ENCODE data around the gene TMEM209. TPM values are rescaled to one million over a fixed set of nuclear protein-coding genes. Genes with fewer than 3 reads are reported as not detected.

The TMEM209 gene
- total and polyA plus RNA-seq, 2 donors: 9.6 to 18.6 TPM

DNA sequence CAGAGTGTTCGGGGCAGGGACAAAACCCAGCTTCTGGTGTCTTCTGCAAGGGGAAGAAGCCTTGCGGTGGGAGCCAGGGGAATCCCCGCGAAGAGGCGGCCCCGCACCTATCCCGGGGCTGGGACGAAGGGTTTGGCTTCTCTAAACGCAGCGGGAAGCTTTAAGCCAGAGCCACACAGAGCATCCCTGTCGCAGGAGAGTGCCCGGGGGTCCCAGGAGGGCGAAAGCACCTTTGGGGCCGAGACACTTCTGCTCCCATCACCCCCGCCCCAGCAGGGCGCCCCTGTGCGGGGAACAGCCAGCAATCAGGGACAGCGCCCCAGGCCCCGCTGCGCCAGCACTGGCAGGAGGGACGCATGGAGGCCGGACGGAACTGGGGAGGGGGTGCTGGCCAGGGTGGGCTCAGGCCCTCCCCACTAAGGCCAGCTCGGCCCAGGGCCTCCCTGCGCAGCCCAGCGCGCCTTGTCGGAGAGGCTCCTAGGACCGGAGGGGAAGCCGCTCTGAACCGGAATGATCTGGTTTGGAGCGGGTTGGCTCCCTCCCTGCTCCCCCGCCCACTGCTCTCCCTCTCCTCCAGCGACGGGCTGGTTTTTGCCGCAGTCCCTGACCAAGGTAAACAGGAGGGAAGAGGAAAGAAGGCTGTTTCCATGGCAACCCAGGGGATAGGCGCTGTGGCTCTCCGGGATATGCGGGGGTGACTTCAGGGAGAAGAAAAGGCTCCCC, 63.9 kb downstream of the TMEM209 start:
- peak overlapping the region; percentile 41 for H3K27ac ChIP-seq (ENCODE audit: low read depth)
- DNase-seq (ENCODE audit: extremely low spot score): peak; percentile 84
- no peaks in the 10 kb centered on the region for H3K36me3 ChIP-seq (ENCODE audit: insufficient read depth)
- 8% methylated on average over 39 of the region's 39 CpGs for WGBS
- H3K4me1 ChIP-seq (ENCODE audit: insufficient read depth): no peaks in the 10 kb centered on the region
- H3K4me3 ChIP-seq (ENCODE audit: low read depth, low read length): peak overlapping the region; percentile 43

DNA sequence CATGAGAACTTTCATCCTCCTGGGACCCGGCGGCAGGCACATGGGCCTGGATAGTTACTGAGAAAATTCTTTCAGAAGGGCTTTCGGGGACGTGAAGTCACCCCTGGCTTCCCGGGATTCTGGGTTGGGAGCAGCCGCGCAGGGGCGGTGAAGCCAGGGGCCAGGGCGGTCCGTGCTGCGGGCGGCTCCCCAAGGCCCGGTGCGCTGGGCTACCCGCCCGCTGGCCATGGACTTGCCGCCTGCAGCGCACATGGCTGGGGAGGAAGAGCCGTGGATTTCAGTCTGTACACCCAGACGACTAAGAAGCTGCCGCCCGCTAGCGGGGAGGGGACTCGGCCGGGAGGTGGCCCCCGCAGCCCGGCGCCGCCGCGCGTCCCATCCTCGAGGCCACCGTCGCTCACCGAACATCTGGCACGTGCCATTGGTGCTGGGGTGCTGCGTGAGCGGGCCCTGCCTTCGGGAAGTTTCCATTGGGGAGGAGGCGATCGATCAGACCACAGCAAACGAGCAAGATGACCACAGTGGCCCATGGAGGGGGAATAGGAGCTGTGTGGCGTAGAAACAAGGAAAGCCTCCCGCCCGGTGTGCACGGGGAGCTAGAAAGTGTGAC, 64.5 kb downstream of the TMEM209 start:
- Histone ChIP-seq H3K36me3 (ENCODE audit: insufficient read depth) (no peaks in the 10 kb centered on the region), H3K4me1 (ENCODE audit: insufficient read depth) (no peaks in the 10 kb centered on the region), H3K27ac (ENCODE audit: low read depth) (no peak overlapping the region), H3K4me3 (ENCODE audit: low read depth, low read length) (no peak overlapping the region)
- DNase-seq (ENCODE audit: extremely low spot score): no peak
- WGBS: 87% methylated on average over 47 of the region's 47 CpGs

DNA sequence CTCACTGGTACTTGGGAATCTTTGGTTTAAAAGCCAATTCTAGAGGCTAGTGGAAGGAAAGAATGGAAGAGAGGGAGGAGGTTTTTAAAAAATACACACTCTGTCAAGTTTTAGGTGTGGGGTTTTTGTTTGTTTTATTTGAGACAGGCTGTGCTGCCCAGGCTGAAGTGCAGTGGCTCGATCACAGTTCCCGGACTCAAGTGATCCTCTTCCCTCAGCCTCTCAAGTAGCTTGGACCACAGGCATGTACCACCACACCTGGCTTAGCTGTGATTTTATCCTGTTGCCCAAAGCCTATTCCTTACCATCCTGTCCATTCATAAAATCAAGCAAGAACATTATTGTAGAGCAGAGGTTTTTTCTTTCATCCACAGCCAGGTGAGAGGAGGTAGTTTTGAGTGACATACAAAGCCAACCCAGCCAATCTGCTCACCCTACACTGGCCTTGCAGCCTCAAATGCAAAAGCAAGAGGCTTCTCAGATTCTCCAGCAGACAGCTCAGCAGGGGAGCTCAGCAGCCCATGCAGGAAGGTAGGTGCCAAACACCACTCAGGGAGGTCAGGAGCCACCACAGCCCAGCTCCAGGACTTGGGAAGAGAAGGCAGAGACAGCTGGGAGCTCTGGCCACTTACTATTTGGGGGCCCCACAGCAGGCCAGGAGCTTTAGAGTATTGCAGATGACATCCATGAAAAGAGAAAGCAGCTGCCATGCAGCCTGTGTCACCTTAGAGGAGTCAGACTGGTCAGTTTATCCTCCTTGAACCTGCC, 65.8 kb downstream of the TMEM209 start:
- H3K4me1 ChIP-seq (ENCODE audit: insufficient read depth): no peaks in the 10 kb centered on the region
- 96% methylated on average over 2 of the region's 2 CpGs for WGBS
- no peak for DNase-seq (ENCODE audit: extremely low spot score)
- H3K27ac ChIP-seq (ENCODE audit: low read depth): no peak overlapping the region
- no peak overlapping the region for H3K4me3 ChIP-seq (ENCODE audit: low read depth, low read length)
- no peaks in the 10 kb centered on the region for H3K36me3 ChIP-seq (ENCODE audit: insufficient read depth)

DNA sequence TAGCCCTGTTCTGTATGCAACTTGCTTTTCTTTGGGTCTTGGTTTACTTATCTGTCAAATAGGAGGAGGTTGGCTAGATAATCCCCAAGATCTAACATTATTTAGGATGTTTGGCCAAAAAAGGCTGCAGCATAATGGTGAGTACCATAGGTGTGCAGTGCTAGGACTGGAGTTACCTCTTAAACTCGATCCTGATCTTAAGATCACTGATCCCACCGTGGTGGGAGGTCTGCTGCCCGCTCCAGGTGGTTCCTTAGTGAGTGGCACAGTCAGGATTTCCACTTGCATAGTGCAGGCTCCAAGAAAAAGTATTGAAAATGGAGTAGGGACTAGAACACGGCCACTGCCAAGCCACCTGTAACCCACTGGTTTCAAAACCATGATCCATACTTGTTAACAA, 68.0 kb downstream of the TMEM209 start:
- WGBS: 98% methylated on average over 4 of the region's 4 CpGs
- H3K36me3 ChIP-seq (ENCODE audit: insufficient read depth): no peaks in the 10 kb centered on the region

DNA sequence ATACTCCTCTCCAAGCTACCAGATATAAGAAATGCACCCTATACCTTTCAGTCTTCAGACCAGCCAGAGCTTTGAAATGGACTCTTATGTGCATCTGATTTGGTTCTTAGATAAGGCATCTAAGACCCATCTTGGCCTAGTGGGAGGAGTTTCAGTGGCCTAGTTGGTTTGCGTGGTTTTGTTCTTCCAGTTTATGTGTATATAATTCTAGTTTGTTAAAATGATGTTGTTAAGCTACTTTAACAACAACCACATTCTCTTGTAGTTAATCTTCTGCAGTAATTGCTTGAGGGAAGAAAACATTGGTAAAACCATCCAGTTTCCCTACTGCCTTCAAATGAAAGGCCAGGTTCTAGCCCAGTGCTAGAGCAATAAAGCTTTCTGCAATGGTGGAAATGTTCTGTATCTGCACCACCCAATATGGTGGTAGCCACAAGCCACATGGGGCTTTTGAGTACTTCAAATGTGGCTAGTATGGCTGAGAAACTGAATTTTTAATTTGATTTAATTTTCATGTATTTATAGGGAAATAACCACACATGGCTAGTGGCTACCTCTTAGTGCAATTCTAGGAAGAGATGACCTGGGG, 68.5 kb downstream of the TMEM209 start:
- H3K4me3 ChIP-seq (ENCODE audit: low read depth, low read length): no peak overlapping the region
- 93% methylated on average over 1 of the region's 1 CpG for WGBS
- no peak for DNase-seq (ENCODE audit: extremely low spot score)

More for the DNA sequence above, 68.0 kb downstream of the TMEM209 start:
- DNase-seq (ENCODE audit: extremely low spot score): no peak
- Histone ChIP-seq H3K4me1 (ENCODE audit: insufficient read depth) (no peaks in the 10 kb centered on the region), H3K4me3 (ENCODE audit: low read depth, low read length) (no peak overlapping the region), H3K27ac (ENCODE audit: low read depth) (no peak overlapping the region)

DNA sequence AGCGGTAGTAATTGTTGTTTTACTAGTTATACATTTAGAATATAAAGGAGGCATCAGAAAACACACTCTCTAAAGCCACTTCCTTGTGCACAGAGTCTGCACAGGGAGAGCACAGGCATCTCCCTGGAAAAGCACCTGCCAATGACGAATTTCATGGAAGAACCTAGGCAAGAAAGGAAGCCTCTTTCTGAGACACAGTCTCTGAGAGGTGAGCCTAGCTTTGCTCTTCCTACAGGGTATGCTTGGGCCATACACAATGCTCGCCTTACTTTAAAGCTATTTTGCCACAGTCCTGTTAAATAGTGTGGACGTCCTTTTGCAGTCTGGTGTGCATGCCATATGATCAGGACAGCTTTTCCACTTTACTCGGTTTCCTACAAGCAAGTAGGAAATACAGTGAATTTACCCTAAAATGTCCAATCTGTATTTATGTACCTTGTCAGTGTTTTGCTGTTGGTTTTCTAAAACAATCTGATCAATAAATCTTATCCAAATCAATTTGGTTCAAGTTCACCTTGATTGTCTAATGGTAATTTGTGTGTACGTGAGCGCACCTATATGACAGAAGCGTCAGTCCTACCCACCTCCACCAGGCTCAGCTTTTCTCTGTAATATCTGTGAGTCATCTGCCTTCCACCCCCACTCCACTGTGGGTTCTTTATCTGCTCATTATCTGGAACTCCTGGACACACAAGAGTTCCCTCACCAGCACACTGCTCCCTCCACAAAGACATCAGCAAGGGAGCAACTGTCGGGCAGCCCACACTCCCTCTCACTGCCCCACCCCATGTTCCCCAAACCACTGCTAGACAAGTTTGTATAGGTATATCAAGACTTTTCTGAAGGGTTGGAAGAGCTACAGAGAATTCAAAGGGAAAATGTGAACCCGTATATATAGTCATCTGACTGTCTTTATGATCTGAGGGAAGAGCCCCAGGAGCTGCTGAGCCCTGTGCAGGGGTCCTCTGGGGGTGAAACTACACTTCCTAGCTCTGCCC, 69.7 kb downstream of the TMEM209 start:
- H3K4me1 ChIP-seq (ENCODE audit: insufficient read depth): no peaks in the 10 kb centered on the region
- 93% methylated on average over 10 of the region's 10 CpGs for WGBS

More for the DNA sequence above, 68.5 kb downstream of the TMEM209 start:
- H3K36me3 ChIP-seq (ENCODE audit: insufficient read depth): no peaks in the 10 kb centered on the region
- H3K27ac ChIP-seq (ENCODE audit: low read depth): no peak overlapping the region
- no peaks in the 10 kb centered on the region for H3K4me1 ChIP-seq (ENCODE audit: insufficient read depth)

DNA sequence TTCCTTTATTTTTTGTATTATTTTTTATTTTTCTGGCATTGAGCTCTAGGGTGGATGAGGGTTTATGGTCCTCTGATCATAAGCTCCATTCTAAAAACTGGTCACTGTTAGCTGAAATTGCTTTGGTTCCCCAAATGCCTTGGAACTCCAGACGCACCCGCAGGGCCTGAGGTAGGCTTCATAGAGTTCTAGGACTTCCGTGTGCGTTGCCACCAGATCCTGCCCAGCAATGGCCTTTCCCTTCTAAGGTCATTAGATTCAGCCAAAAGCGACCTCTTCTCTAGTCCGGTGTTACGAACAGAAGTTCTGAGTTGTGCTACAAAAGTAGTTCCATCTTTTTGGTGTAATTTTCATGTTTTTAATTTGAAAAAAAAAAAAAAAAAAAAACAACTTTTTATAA, 70.5 kb downstream of the TMEM209 start:
- Histone ChIP-seq H3K4me1 (ENCODE audit: insufficient read depth) (no peaks in the 10 kb centered on the region), H3K36me3 (ENCODE audit: insufficient read depth) (no peaks in the 10 kb centered on the region), H3K27ac (ENCODE audit: low read depth) (no peak overlapping the region), H3K4me3 (ENCODE audit: low read depth, low read length) (no peak overlapping the region)
- no peak for DNase-seq (ENCODE audit: extremely low spot score)
- 97% methylated on average over 7 of the region's 7 CpGs for WGBS

More for the DNA sequence above, 69.7 kb downstream of the TMEM209 start:
- DNase-seq (ENCODE audit: extremely low spot score): no peak
- Histone ChIP-seq H3K4me3 (ENCODE audit: low read depth, low read length) (no peak overlapping the region), H3K27ac (ENCODE audit: low read depth) (no peak overlapping the region), H3K36me3 (ENCODE audit: insufficient read depth) (no peaks in the 10 kb centered on the region)

DNA sequence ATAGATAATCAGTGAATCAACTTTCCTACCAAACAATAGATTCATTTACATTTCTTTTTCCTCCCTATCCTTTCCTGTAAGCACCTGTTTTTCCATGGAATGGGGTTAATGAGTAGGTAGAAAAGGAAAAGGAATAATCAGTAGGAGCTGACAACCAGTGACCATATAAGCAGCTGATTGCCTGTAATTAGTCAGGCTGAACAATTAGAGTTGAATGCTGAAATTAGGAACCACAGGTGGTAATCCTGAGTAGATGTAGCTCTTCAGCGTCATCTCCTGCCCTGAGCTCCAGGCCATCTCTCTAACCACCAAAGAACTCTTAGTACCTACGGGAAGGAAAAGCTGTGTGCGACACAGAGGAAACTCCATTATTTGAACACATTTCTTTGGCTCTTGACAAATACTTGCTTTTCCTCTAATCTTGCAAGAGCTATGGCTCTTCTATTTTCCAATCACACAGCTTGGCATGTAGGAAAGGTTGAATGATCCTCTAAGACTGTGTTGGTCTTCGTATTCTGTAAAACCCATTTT, 71.0 kb downstream of the TMEM209 start:
- no peaks in the 10 kb centered on the region for H3K36me3 ChIP-seq (ENCODE audit: insufficient read depth)
- H3K4me3 ChIP-seq (ENCODE audit: low read depth, low read length): no peak overlapping the region
- WGBS: 98% methylated on average over 4 of the region's 4 CpGs
- no peak overlapping the region for H3K27ac ChIP-seq (ENCODE audit: low read depth)
- H3K4me1 ChIP-seq (ENCODE audit: insufficient read depth): no peaks in the 10 kb centered on the region
- DNase-seq (ENCODE audit: extremely low spot score): no peak

DNA sequence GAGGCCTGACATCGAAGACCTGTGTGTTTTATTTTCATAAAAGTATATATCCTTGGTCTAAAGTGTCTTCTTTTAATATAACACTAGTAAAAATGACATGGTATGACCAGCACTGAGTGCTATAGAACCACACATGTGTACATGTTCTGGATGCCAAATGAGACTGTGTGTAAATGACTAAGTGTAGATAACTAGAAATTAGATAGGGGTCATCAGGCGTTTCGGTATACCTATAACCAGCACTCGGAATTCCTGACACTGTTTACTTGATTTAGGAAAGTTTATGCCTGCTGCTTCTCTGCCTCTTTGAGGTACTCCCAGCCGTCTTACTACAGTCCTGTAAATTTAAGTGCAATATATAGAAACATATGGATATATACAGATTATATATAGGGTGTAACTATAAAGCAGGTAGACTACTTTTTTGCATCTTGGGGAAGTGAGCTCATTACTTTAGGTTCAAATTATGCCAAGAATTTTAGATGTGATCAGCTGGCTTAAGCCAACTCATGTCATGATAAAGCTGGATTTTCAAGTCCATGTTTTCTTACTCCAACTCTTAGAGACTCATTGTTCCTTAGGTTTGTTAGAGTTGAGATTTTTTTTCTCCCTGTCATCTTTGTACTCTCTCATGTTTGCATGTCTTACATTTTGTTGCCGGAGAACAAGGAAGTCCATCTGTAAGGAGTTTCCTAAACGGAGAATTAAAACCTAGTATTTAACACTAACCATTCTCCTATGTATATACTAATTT, 72.0 kb downstream of the TMEM209 start:
- H3K4me3 ChIP-seq (ENCODE audit: low read depth, low read length): no peak overlapping the region
- no peak overlapping the region for H3K27ac ChIP-seq (ENCODE audit: low read depth)
- no peaks in the 10 kb centered on the region for H3K4me1 ChIP-seq (ENCODE audit: insufficient read depth)
- no peak for DNase-seq (ENCODE audit: extremely low spot score)
- no peaks in the 10 kb centered on the region for H3K36me3 ChIP-seq (ENCODE audit: insufficient read depth)
- WGBS: 91% methylated on average over 7 of the region's 7 CpGs

DNA sequence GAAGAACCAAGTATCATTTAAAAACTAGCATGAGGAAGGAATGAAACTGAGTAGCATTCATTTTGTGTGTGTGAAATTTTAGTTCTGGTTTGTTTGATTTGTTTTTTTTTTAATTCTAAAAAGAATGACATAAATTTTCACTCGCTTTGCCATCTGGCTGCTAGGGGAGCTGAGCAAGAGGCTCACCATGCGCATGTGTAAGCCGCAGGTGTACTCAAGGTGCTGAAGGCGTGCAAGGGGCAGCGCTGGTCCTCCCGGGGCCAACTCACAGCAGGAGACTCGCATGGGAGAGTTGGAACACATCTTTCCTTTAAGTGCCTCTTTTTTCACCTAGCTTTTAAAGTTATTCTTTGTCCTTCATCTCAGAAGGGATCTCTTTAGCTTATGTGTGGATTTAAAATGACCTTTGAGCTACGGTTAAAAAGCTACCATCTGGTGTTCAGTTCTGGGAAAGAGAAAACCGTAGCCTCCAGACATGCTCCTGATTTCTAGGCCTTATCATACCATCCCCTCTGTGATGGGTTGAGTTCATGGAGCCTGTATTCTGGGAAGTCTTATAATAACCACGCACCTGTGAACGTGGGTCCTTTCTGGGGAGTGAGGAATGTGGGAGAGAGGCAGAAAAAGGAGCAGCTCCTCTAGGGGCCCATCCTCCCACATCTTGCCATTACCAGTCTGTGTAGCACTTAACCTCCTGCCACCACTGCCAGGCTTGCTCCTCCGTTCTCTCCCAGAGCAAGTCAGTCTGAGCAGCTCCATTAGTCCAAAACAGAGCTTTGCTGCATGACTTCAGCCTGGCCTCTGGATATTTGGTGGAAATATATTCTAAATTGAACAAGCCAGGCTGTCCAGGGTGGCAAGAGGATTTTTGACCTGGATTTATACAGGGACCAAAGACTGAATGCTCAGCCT, 73.0 kb downstream of the TMEM209 start:
- 94% methylated on average over 12 of the region's 12 CpGs for whole genome bisulfite sequencing
- DNase-seq (ENCODE audit: extremely low spot score): no peak
- no peaks in the 10 kb centered on the region for H3K36me3 ChIP-seq (ENCODE audit: insufficient read depth)
- H3K27ac ChIP-seq (ENCODE audit: low read depth): no peak overlapping the region
- H3K4me3 ChIP-seq (ENCODE audit: low read depth, low read length): no peak overlapping the region
- no peaks in the 10 kb centered on the region for H3K4me1 ChIP-seq (ENCODE audit: insufficient read depth)

DNA sequence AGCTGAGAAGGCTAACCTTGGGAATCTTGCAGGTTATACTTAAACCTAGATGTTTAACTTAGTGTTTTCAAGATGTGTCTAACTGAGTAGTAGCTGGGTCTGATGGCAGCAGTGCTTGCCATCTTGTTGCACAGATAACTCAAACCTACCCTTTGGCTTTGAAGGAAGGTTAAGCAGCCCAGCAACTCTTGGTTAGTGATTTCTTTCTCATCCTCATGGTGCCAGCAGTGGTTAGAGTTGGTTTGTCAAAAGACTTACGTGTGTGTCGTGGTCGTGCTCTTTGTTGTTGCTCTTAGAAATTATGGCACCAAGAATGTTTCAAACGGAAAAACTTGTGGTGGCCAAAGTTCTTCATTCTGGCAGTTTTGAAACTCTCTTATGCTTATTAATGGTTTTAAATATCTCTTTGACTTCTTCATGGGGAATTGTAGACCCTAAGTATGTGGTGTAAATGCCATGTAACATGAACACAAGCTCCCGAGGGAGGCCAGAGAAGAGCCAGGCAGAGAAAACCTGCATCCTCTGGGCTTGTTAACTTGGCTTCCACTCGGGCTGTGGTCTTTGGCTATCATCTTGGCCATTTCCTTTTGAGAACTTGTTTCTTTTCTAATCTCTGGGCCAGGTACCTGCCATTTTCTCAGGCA, 73.9 kb downstream of the TMEM209 start:
- WGBS: 96% methylated on average over 6 of the region's 6 CpGs
- Histone ChIP-seq H3K4me1 (ENCODE audit: insufficient read depth) (no peaks in the 10 kb centered on the region), H3K27ac (ENCODE audit: low read depth) (no peak overlapping the region), H3K4me3 (ENCODE audit: low read depth, low read length) (no peak overlapping the region), H3K36me3 (ENCODE audit: insufficient read depth) (no peaks in the 10 kb centered on the region)
- no peak for DNase-seq (ENCODE audit: extremely low spot score)
